ENCODE measurements around the gene MEGF11.

DNA sequence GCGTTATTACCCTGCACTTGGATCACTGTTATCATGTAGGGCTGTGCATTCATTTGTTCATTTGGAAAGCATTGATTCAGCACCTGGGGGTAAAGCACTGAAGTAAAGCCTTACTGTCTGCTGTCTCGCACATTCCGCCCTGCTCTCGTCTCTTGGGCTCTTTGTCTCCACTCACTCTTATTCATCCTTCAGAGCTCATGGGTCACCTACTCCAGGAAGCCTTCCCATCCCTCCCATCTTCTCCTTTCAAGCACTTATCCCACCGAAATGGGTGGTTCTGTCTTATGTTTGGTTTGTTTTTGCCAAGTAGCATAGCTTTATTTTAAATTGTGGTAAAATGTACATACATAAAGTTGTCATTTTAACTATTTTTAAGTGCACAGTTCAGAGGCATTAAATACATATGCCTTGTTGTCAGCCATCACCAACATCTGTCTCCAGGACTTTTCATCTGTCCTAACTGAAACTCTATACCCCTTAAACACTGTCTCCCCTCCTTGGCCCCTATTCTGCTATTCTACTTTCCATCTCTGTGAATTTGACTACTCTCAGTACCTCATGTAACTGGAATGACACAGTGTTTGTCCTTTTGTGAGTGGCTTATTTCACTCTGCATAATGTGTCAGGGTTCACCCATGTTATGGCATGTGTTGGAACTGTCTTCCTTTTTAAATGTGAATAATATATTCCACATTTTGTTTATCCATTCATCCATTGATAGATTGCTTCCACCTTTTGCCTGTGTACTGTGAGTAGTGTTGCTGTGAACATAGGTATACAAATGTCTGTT, 49.1 kb upstream of the MEGF11 start:
- no peak for TF ChIP-seq POLR2A (IDR thresholded peaks at IDR 0.05)
- TF ChIP-seq, protein P1, sequence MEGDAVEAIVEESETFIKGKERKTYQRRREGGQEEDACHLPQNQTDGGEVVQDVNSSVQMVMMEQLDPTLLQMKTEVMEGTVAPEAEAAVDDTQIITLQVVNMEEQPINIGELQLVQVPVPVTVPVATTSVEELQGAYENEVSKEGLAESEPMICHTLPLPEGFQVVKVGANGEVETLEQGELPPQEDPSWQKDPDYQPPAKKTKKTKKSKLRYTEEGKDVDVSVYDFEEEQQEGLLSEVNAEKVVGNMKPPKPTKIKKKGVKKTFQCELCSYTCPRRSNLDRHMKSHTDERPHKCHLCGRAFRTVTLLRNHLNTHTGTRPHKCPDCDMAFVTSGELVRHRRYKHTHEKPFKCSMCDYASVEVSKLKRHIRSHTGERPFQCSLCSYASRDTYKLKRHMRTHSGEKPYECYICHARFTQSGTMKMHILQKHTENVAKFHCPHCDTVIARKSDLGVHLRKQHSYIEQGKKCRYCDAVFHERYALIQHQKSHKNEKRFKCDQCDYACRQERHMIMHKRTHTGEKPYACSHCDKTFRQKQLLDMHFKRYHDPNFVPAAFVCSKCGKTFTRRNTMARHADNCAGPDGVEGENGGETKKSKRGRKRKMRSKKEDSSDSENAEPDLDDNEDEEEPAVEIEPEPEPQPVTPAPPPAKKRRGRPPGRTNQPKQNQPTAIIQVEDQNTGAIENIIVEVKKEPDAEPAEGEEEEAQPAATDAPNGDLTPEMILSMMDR (IDR thresholded peaks at IDR 0.05) = no peak

Data from uterus (tissue), 2 donors.